T47D (cell line): ENCODE results near the gene CFAP20.

Experiments
- DNase-seq, 2 experiments: peaks; one replicate each; pipeline versions ENCODE4 v3.0.0 to v3.0.0-alpha.2; 2011 to 2012; ENCODE audit warnings: low read depth in 1 of 2, low spot score in 1 of 2
- JUND ChIP-seq: IDR thresholded peaks from 2 replicates; pipeline ENCODE4 v1.6.1; 2012; ENCODE audit warnings: low read depth
- in situ Hi-C: cut with HindIII; loops from 2 replicates; pipeline ENCODE4 v1.10.0; 2016; ENCODE audit warnings: low sequenced_read_pairs, low pct_unique_long_range_greater_than_20kb

The CFAP20 gene

DNA sequence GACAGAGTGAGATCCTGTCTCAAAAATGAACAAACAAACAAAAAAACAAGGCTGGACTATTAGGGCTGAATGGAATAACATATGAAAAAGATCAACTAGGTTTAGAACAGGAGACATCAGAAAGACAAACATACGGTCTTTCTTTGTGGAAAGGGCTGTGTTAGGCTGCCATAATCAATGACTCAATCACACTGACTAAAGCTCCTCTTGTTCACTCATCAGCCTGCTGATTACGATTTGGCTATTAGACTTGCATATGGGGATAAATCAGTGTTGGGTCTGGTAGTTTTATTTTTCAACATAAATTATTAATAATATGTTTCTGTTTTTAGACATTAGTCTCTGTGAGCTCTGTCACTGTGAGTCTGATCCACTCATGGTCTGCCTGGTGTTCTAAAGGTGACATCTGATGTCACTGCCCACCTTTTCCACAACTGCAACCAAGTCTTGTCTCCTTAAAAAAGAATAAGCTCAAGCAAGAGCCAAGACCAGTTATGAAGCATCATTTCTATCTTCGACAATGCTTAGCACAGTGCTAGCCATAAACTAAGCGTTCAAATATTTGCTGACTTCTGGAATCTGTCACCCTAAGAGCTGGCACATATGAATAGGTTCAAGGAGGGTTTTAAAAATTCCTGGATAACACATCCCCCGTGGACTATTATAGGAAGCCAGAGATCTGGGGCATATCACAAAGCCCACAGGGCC lies 10.2 kb downstream of the CFAP20 start:
- TF ChIP-seq JUND, result no peak
- in situ Hi-C loops, result no loop called here
- DNase-seq, result no peak

DNA sequence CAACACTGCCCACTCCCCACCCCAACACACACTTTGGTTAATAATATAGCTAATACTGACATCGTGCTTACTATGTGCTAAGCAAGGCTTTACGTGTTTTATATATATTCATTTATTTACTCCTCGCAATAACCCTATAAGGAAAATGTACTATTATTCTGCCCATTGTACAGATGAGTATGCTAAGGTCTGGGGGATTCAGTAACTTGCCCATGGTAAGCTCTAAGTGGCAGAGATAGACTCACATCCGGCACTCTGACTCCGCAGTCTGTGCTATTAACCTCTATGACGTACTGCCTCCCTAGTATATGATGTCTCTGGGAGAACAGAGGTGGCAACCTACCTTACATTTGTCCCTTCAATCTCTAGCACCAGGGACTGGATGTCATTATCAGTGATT lies 12.7 kb downstream of the CFAP20 start:
- in situ Hi-C loops, result no loop called here
- DNase-seq, result no peak
- TF ChIP-seq JUND, result no peak

DNA sequence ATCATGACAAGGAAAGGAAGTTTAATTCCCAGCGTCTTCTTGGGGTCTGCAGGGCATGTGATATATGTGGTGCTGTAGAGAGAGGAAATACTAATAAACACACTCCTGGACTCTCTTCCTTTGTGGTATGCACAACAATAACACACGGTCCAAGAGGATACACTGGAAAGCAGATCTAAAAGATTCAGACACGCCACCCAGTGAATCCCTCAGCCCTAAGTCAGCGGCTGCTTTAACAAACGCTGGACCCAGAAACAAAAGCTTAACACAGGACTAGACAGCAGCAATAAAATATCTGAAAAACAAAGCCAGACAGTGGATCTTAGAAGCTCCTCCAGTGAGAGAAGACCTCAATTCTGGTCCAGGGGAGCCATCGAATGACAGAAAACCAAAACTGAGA lies 13.1 kb downstream of the CFAP20 start:
- DNase-seq, result no peak
- in situ Hi-C loops, result no loop called here
- no peak for TF ChIP-seq JUND

DNA sequence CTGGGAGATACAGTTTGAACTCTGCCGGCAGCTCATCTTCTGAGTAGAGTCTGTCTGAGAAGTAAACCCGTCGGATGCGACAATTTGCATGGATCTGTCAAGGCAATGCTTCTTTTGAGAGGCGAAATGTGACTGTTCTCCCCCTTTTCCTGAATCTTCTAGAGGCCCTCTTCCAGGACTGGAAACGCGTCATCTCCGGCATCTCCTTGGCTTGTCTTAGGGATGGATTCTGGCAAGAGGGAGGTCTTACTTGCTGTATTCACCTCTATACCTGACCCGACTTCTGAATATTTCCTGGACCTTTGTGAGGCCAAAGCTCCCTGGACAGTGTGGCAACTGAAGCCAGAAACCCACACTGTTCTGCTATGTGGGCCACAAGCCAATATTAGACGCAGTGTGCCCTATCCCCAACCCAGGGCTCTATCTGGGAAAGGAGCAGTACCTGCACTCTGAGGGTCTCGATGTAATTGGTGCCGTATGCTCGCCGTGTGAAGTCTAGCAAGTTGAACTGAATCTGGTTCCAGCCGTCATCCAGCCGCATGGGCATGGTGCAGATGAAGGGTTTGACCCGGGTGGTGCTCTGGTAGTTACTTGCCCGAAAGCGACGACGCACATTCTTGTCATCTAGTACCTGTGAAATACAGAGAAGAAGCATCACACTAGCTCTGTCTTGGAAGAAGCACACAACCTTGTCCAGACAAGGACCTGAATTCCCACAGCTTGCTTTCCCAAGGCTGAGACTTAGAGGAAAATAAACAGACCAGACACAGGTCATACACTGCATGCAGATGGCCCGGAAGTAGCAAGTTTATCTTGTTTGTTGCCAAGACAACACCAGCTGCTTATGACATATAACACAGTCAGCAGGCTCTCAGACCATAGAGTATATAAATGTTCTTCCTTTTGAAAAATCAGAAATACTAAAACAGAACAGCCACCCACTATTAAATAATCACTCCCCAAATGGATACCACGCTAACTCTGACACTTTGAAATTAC lies 14.1 kb downstream of the CFAP20 start:
- no peak for TF ChIP-seq JUND

DNA sequence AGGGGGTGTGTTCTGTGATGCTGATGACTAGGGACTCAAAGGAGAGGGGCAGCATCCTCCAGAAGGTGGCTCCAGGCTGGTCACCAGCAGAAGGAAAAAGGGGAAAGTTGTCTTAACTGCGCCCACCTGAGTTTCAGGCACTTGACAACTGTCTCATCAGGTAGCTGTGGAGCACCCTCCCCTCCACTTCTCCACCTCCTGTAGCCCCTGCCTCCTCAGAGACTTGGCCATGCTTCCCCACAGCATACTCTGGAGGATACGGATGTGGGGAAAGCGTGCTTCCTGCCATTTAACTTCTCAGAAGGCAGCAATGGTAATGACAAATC lies 17.9 kb downstream of the CFAP20 start:
- DNase-seq, result no peak
- in situ Hi-C loops, result no loop called here
- TF ChIP-seq JUND, result no peak

More for the DNA sequence above, 14.1 kb downstream of the CFAP20 start:
- in situ Hi-C loops, result no loop called here
- DNase-seq, result no peak

DNA sequence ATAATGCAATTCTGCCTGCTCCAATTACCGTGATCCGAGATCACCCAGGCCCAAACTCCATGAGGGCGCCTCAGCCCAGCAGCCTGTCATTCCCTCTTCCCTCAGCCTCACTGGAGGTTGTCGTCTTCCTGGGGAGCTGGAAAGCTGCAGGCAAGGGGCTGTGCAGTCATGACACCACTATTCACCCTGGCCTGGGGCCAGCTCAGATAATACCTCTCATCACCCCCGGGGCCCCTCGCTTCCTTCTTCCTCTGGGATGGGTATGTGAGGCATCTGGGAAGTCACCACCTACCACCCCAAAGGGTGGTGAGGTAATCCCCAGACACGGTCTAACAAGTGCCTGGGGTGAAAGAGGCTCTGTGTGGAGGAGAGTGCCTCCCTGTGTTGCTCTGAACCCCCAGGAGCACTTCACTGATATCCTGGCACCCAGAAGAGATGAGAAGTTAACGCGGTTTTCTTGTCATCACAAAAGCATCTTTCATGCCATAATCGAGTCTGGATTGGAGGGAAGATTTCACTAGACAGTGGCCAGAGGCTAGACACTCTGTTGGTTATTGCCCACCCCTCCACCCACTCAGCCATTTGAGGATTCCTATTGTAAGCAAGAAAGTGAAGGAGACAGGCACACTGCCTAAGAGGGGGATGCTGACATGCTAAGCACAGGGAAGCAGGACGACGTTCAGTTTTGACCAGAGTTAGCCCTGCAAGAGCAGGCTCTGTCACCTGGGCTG lies 18.4 kb downstream of the CFAP20 start:
- no peak for TF ChIP-seq JUND

DNA sequence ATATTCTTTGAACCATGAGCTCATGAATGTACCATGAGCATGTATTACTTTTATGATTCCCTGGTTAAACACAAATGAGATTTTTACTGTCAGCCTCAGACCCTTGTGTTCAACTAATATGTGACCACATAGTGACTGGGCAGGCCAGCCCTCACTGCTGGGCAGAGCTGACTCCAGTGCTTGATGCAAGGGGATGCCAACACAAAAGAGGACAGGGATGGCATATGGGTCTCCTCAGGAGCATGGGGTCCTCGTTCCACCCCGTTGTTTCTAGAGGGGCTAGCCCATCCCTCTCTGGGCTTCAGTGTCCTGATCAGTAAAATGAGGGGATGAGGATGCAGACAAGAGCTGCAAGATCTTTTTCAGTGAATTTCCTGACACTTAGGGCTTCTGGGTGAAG lies 19.3 kb downstream of the CFAP20 start:
- in situ Hi-C loops, result no loop called here
- no peak for DNase-seq
- TF ChIP-seq JUND, result no peak

More for the DNA sequence above, 18.4 kb downstream of the CFAP20 start:
- DNase-seq, result no peak
- in situ Hi-C loops, result no loop called here

DNA sequence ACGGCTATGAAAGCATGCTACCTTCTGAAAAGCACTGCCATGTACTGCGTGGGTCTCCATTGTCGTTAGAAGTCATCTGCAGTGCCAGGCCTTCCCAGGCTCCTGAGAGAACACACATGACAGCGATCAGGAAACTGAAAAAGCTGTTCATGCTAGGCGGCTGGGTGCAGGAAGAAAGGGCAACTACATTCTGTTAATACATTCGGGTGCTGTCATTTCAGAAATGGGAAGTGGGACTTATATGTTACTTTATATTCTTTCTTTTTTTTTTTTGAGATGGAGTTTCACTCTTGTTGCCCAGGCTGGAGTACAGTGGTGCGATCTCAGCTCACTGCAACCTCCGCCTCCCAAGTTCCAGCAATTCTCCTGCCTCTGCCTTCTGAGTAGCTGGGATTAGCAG lies 19.9 kb downstream of the CFAP20 start:
- DNase-seq, result no peak
- no peak for TF ChIP-seq JUND
- in situ Hi-C loops, result no loop called here

DNA sequence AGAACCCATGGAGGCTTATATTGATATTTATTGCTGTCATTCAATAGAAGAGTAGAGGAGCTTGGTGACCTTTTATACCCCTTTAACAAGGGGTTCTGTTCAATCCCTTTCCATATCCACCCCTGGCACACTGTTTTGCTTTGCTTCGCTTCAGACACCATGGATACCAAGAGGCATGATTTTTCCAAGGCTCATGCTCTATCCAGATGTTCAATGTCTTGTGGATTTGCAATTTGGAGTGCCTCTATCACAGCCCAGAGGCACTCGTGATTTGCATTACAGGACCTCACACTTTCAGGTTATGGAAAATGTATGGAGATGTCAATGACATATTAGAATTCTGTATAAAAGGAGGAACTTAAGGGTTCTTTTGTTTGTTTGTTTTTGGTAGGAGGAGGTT lies 21.5 kb downstream of the CFAP20 start:
- TF ChIP-seq JUND, result no peak
- no peak for DNase-seq
- in situ Hi-C loops, result no loop called here

DNA sequence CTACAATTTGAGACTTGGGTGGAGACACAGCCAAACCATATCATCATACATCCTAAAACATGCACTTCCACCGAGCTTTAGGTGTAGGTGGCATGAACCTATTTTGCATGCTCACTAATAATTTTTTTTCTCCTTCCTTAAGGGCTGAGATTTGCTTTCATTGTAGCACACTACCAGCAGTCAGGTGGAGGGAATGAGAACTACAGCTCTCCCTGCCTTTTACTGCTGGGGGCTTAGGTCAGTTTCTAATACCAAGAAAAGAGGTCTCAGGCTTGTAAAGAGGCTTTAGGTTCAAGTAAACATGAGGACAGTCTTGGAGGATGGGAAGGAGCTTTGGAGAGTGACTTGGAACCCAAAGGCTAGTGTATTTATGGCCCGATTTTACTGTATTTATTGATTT lies 22.0 kb downstream of the CFAP20 start:
- in situ Hi-C loops, result no loop called here
- TF ChIP-seq JUND, result no peak
- no peak for DNase-seq

DNA sequence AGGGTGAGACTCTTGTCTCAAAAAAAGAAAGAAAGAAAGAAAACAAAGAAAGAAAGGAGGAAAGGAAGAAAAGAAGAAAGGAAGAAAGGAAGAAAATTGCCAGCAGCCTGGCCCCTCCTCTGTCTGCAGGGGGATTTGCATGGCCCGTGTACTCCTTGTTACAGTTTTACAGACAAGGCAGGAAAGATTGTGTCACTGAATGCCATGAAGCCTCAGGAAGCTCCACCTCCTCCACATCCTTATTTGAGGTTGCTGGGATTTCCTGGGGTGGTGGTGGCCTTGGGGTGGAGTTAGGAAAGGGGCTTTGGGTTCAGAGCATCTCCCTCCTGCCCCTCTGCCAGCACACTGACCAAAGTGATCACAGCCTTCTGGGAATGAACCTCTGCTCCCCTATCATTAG lies 23.6 kb downstream of the CFAP20 start:
- in situ Hi-C loops, result no loop called here
- no peak for TF ChIP-seq JUND
- no peak for DNase-seq

DNA sequence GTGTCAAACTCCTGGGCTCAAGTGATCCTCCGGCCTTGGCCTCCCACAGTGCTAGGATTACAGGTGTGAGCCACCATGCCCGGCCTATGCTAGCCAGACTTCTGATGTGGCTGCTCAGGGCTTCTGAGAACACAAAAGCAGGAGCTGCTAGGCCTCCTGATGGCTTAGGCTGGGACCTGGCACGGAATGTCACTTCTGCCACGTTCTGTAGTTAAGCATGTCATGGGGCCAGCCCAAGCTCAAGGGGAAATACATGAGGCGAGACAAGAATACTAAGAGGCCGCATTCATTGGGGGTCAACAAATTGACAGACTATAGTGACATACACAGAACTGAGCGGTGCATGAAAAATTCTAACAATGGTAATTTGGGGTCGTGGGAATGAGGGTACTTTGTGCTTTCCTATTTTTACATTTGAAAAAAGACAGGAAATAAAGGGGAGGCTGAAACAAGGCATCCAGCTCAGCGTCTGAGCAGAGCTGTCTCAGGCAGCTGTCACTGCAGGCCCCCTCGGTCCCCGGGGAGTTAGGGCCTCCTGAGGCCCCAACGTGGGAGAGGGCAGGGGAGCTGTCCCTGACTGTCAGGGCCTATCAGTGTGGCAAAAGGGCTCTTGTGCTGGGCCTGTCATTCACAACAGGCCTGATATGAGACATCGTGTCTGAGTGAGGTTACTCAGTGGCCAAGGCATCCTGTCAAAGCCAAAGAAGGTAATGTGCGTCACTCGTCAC lies 26.4 kb downstream of the CFAP20 start:
- in situ Hi-C loops, result no loop called here
- DNase-seq, result no peak

More for the DNA sequence above, 26.4 kb downstream of the CFAP20 start:
- no peak for TF ChIP-seq JUND
